Brain microvascular endothelial cell (primary cell): ENCODE results near the gene SFTPA2.
"Not testable (repeated sequence)": the region's sequence is repeated elsewhere in the genome, so short reads cannot be mapped to it uniquely, and the experiment has no call there.

Source experiments
- DNase-seq: peaks from one replicate; pipeline ENCODE4 v3.0.0-alpha.2; 2020
- H3K27ac ChIP-seq: fragments of 250-450 bp; sonication (Bioruptor Pico); 2 replicates; pipeline ENCODE4 v1.5.1; 2020; ENCODE audit warnings: mild to moderate bottlenecking, moderate library complexity
- H3K27me3 ChIP-seq: fragments of 250-450 bp; sonication (Bioruptor Pico); replicated peaks from 2 replicates; pipeline ENCODE4 v1.5.1; 2020; ENCODE audit warnings: mild to moderate bottlenecking
- H3K36me3 ChIP-seq: fragments of 250-450 bp; sonication (Bioruptor Pico); replicated peaks from 2 replicates; pipeline ENCODE4 v1.5.1; 2020; ENCODE audit warnings: mild to moderate bottlenecking
- H3K4me3 ChIP-seq: 2 replicates; pipeline ENCODE4 v1.5.1; 2011; ENCODE audit warnings: low read depth, mild to moderate bottlenecking, control low read depth, low read length, moderate library complexity
- CTCF ChIP-seq: IDR thresholded peaks from 2 replicates; pipeline ENCODE4 v1.5.1; 2011; ENCODE audit warnings: low read depth, mild to moderate bottlenecking, moderate library complexity, low read length, control low read depth, inconsistent platforms; ENCODE audit errors: missing control alignments
- in situ Hi-C: cut with HindIII; loops from 2 replicates; pipeline ENCODE4 v1.10.0; 2017; ENCODE audit warnings: low sequenced_read_pairs, low pct_ligation_motif_present

The SFTPA2 gene

GRCh38 chr10:79562135-79562756, 2.0 kb upstream of the SFTPA2 start:
- H3K27ac ChIP-seq, result no peak overlapping the region
- DNase-seq, result peak; percentile 48
- in situ Hi-C loops, result no loop called here
- TF ChIP-seq CTCF, result peak; percentile 96
- H3K4me3 ChIP-seq, result no peak overlapping the region
- H3K27me3 ChIP-seq, result peaks cover 2% of the 10 kb centered on the region
- H3K36me3 ChIP-seq, result no peaks in the 10 kb centered on the region

DNA sequence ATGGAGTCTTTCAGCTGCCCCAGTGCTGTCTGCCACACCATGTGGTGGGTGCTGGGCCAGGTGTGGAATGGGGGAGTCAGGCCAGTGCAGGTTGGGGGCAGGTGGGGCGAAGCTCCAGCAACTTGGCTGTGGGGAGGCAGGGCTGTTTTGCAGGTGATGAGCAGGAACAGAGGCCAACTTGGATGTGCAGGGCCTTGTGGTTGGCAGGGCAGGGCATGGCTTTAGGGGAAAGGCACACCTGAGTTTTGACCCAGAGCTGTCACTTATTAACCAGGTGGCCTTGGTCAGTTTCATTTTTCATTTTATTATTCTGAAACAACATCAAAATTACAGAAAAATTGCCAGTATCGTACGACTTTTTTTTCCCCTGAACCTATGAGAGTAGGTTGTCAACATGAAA, 1.1 kb upstream of the SFTPA2 start:
- Histone ChIP-seq H3K36me3 (no peaks in the 10 kb centered on the region), H3K27me3 (peaks cover 2% of the 10 kb centered on the region), H3K27ac (no peak overlapping the region), H3K4me3 (no peak overlapping the region)
- no peak for TF ChIP-seq CTCF
- no peak for DNase-seq
- in situ Hi-C loops, result no loop called here

GRCh38 chr10:79559726-79560125, 481 bp downstream of the SFTPA2 start:
- peak; percentile 13 for DNase-seq
- no peak for TF ChIP-seq CTCF
- in situ Hi-C loops, result no loop called here
- no peak overlapping the region for H3K4me3 ChIP-seq
- peaks cover 2% of the 10 kb centered on the region for H3K27me3 ChIP-seq
- no peaks in the 10 kb centered on the region for H3K36me3 ChIP-seq
- H3K27ac ChIP-seq, result no peak overlapping the region

DNA sequence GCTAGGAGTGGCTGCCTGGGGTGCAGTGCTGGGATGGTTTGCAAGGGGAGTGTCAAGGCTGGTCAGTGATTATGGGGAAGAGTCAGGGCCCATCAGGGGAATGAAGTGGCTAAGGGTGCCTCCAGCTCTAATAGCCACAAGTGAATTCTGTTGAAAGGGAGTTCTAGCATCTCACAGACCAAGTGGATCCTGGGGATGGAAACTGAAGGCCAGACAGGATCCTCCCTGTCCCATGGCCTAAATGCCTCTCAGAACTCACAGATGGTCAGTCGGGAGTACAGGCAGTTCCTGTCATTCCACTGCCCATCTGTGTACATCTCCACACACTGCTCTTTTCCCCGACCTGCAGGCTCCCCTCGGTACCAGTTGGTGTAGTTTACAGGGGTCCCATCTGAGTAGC, 3.2 kb downstream of the SFTPA2 start:
- in situ Hi-C loops, H3K4me3 ChIP-seq, DNase-seq, H3K27me3 ChIP-seq, H3K36me3 ChIP-seq, H3K27ac ChIP-seq: not testable (repeated sequence)

- H3K4me3 ChIP-seq, result no peak overlapping the region
Measured at GRCh38 chr10:79555354-79556309, 4.6 kb downstream of the SFTPA2 start.

More at GRCh38 chr10:79555354-79556309, 4.6 kb downstream of the SFTPA2 start:
- no peak for TF ChIP-seq CTCF
- DNase-seq, result no peak
- in situ Hi-C loops, result no loop called here
- Histone ChIP-seq H3K27me3 (no peaks in the 10 kb centered on the region), H3K27ac (no peak overlapping the region), H3K36me3 (no peaks in the 10 kb centered on the region)
